Measurements from ENCODE around the gene GRM8. TPM values are rescaled to one million over a fixed set of nuclear protein-coding genes. Genes with fewer than 3 reads are reported as not detected.

The GRM8 gene
- total and polyA plus RNA-seq, 4 donors: 0.28 to 4.9 (median 2.8) TPM

- Histone ChIP-seq H3K27ac (ENCODE audit: low read depth in 1 of 2, low read length in 2 of 2) (no peak overlapping the region), H3K4me3 (ENCODE audit: low read depth in 1 of 3, low read length in 3 of 3) (no peak overlapping the region), H3K9me3 (ENCODE audit: control insufficient read depth in 4 of 4, low read length in 3 of 4) (no peaks in the 10 kb centered on the region), H3K9ac (ENCODE audit: low read depth in 1 of 2, low read length in 2 of 2) (no peak overlapping the region), H3K4me1 (ENCODE audit: control insufficient read depth in 4 of 4, insufficient read depth in 4 of 4, low read length in 3 of 4) (no peaks in the 10 kb centered on the region), H3K27me3 (ENCODE audit: control insufficient read depth in 4 of 4, insufficient read depth in 4 of 4, low read length in 3 of 4) (no peaks in the 10 kb centered on the region), H3K36me3 (ENCODE audit: control insufficient read depth in 4 of 4, insufficient read depth in 3 of 4, low read depth in 1 of 4, low read length in 3 of 4) (peaks cover 0 to 1% (median 0%) of the 10 kb centered on the region in 4 donors)
- 86% methylated on average over 3 of the region's 3 CpGs for WGBS
- TF ChIP-seq HNF4G (IDR thresholded peaks at IDR 0.05): no peak
- TF ChIP-seq NR2F2 (IDR thresholded peaks at IDR 0.05): no peak
- TF ChIP-seq GABPA (IDR thresholded peaks at IDR 0.05 in 1 of 2, conservative IDR thresholded peaks at IDR 0.05 in 1 of 2): no peak
- no peak for TF ChIP-seq ZBTB33 (IDR thresholded peaks at IDR 0.05)
- no peak for TF ChIP-seq EGR1 (IDR thresholded peaks at IDR 0.05; ENCODE audit: low read depth in 2 of 2)
- TF ChIP-seq FOXA1 (IDR thresholded peaks at IDR 0.05): no peak
- TF ChIP-seq YY1 (IDR thresholded peaks at IDR 0.05): no peak
- TF ChIP-seq, protein P1, sequence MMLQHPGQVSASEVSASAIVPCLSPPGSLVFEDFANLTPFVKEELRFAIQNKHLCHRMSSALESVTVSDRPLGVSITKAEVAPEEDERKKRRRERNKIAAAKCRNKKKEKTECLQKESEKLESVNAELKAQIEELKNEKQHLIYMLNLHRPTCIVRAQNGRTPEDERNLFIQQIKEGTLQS (IDR thresholded peaks at IDR 0.05): no peak
- TF ChIP-seq CTCF (IDR thresholded peaks at IDR 0.05; ENCODE audit: low read depth, low read length, missing input control): no peak
- TF ChIP-seq FOXA2 (IDR thresholded peaks at IDR 0.05): no peak
- TF ChIP-seq, protein P2, sequence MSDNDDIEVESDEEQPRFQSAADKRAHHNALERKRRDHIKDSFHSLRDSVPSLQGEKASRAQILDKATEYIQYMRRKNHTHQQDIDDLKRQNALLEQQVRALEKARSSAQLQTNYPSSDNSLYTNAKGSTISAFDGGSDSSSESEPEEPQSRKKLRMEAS (IDR thresholded peaks at IDR 0.05): no peak
- TF ChIP-seq RXRA (IDR thresholded peaks at IDR 0.05): no peak
- no peak for TF ChIP-seq HNF4A (conservative IDR thresholded peaks at IDR 0.05)
- no peak for TF ChIP-seq TAF1 (conservative IDR thresholded peaks at IDR 0.05)
- TF ChIP-seq, protein P3, sequence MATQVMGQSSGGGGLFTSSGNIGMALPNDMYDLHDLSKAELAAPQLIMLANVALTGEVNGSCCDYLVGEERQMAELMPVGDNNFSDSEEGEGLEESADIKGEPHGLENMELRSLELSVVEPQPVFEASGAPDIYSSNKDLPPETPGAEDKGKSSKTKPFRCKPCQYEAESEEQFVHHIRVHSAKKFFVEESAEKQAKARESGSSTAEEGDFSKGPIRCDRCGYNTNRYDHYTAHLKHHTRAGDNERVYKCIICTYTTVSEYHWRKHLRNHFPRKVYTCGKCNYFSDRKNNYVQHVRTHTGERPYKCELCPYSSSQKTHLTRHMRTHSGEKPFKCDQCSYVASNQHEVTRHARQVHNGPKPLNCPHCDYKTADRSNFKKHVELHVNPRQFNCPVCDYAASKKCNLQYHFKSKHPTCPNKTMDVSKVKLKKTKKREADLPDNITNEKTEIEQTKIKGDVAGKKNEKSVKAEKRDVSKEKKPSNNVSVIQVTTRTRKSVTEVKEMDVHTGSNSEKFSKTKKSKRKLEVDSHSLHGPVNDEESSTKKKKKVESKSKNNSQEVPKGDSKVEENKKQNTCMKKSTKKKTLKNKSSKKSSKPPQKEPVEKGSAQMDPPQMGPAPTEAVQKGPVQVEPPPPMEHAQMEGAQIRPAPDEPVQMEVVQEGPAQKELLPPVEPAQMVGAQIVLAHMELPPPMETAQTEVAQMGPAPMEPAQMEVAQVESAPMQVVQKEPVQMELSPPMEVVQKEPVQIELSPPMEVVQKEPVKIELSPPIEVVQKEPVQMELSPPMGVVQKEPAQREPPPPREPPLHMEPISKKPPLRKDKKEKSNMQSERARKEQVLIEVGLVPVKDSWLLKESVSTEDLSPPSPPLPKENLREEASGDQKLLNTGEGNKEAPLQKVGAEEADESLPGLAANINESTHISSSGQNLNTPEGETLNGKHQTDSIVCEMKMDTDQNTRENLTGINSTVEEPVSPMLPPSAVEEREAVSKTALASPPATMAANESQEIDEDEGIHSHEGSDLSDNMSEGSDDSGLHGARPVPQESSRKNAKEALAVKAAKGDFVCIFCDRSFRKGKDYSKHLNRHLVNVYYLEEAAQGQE (IDR thresholded peaks at IDR 0.05): no peak
- TF ChIP-seq RAD21 (IDR thresholded peaks at IDR 0.05): no peak
- no peak for DNase-seq (ENCODE audit: low spot score)
Observed at GRCh38 chr7:126442908-126443307, 809.8 kb downstream of the GRM8 start.

DNA sequence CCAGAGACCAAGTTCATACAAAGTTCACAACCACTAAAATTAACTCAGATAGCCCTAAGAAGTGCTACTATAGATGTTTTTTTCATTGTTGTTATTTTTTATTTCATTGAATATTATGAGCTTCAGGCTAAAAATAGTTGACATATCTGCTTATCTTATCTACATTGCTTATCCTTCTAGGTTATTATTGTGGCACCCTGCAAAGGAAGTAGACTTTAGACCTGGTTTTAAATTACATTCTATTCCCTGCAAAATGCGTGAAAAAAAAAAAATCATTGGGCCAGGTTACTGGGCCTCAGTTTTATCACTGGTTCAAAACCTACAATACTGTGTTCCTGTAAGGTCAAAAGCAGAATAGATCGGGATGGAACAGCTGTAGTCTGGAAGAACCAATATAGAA lies 811.0 kb downstream of the GRM8 start:
- H3K9me3 ChIP-seq (ENCODE audit: control insufficient read depth in 4 of 4, low read length in 3 of 4): no peaks in the 10 kb centered on the region
- WGBS: 77% methylated on average over 2 of the region's 2 CpGs
- no peaks in the 10 kb centered on the region for H3K4me1 ChIP-seq (ENCODE audit: control insufficient read depth in 4 of 4, insufficient read depth in 4 of 4, low read length in 3 of 4)
- no peak overlapping the region for H3K4me3 ChIP-seq (ENCODE audit: low read depth in 1 of 3, low read length in 3 of 3)
- H3K36me3 ChIP-seq (ENCODE audit: control insufficient read depth in 4 of 4, insufficient read depth in 3 of 4, low read depth in 1 of 4, low read length in 3 of 4): peaks cover 0 to 1% (median 0%) of the 10 kb centered on the region in 4 donors
- TF ChIP-seq SP1 (IDR thresholded peaks at IDR 0.05) (no peak), TAF1 (conservative IDR thresholded peaks at IDR 0.05) (no peak), RXRA (IDR thresholded peaks at IDR 0.05) (no peak), HNF4G (IDR thresholded peaks at IDR 0.05) (no peak)
- H3K27ac ChIP-seq (ENCODE audit: low read depth in 1 of 2, low read length in 2 of 2): no peak overlapping the region
- DNase-seq (ENCODE audit: low spot score): no peak
- no peak overlapping the region for H3K9ac ChIP-seq (ENCODE audit: low read depth in 1 of 2, low read length in 2 of 2)
- H3K27me3 ChIP-seq (ENCODE audit: control insufficient read depth in 4 of 4, insufficient read depth in 4 of 4, low read length in 3 of 4): no peaks in the 10 kb centered on the region
